GM12878 (cell line): ENCODE data around the gene LANCL1. TPM values are rescaled to one million over a fixed set of nuclear protein-coding genes. Genes with fewer than 3 reads are reported as not detected.

Experiments used
- ATAC-seq: fragments of 200-7000 bp; cut with Tn5 transposase; 3 replicates; pipeline ENCODE4 v1.9.1; 2020; ENCODE audit warnings: mild to moderate bottlenecking, moderate library complexity
- BruUV-seq: library from RNA; stranded (reverse); fragments of 400-500 nt; replicated peaks from 2 replicates; lab custom pipeline; 2021; lab: Mats Ljungman, UMichigan
- CTCF ChIA-PET: fragments of 300-600 bp; sonication (Branson Sonifier 250); formaldehyde crosslinking; extraction: SDS; loops from one replicate; lab custom pipeline; 2021; ENCODE audit warnings: inconsistent platforms; lab: Yijun Ruan, JAX
- POLR2A ChIA-PET: fragments of 350-600 bp; formaldehyde crosslinking; extraction: SDS; loops from one replicate; lab custom pipeline; 2021; ENCODE audit warnings: inconsistent platforms; lab: Charles Lee
- RAD21 ChIA-PET: fragments of 300-600 bp; sonication (Branson Sonifier 250); formaldehyde crosslinking; loops from one replicate; lab custom pipeline; 2023; ENCODE audit warnings: antibody characterized with exemption; ENCODE audit not compliant: unreplicated experiment; lab: Charles Lee
- SMC1A ChIA-PET: fragments of 300-600 bp; sonication (Branson Sonifier 250); formaldehyde crosslinking; loops from one replicate; lab custom pipeline; 2023; ENCODE audit not compliant: unreplicated experiment, uncharacterized antibody; lab: Charles Lee
- DNase-seq: peaks from one replicate; pipeline ENCODE4 v3.0.0-alpha.2; 2011; ENCODE audit warnings: low read depth, low spot score
- FAIRE-seq: peaks from 3 replicates; lab custom pipeline; 2011; peaks lifted over from hg19 to GRCh38; lab: Jason Lieb, UNC
- H2AFZ ChIP-seq: 2 replicates; pipeline ENCODE4 v1.6.0; 2011; ENCODE audit warnings: low read depth, low read length, control low read depth; ENCODE audit not compliant: control insufficient read depth
- H3K27ac ChIP-seq: 2 replicates; pipeline ENCODE4 v1.5.1; 2011; ENCODE audit warnings: control low read depth; ENCODE audit not compliant: control insufficient read depth, insufficient read depth
- H3K27me3 ChIP-seq, 2 experiments: replicated peaks in 1 of 2; 2 replicates each; pipeline versions ENCODE4 v1.6.0 to v1.6.1; 2011; ENCODE audit warnings: low read length in 1 of 2; ENCODE audit not compliant: control insufficient read depth in 2 of 2, insufficient read depth in 2 of 2
- H3K36me3 ChIP-seq, 2 experiments: 2 replicates each; pipeline ENCODE4 v1.5.1; 2011; ENCODE audit warnings: low read length in 1 of 2; ENCODE audit not compliant: control insufficient read depth in 2 of 2, insufficient read depth in 2 of 2
- H3K4me1 ChIP-seq: 2 replicates; pipeline ENCODE4 v1.6.1; 2011; ENCODE audit warnings: mild to moderate bottlenecking, low read length, moderate library complexity, mixed read lengths; ENCODE audit not compliant: control insufficient read depth, insufficient read depth
- H3K4me2 ChIP-seq: 2 replicates; pipeline ENCODE4 v1.6.0; 2011; ENCODE audit warnings: control low read depth; ENCODE audit not compliant: control insufficient read depth, insufficient read depth
- H3K4me3 ChIP-seq: fragments of 200-600 bp; sonication (generic); 2 replicates; pipeline ENCODE4 v1.5.1; 2016
- H3K79me2 ChIP-seq: 2 replicates; pipeline ENCODE4 v1.6.0; 2011; ENCODE audit warnings: low read length; ENCODE audit not compliant: control insufficient read depth, insufficient read depth
- H3K9ac ChIP-seq: 2 replicates; pipeline ENCODE4 v1.8.0; 2011; ENCODE audit warnings: low read length, control low read depth, mixed read lengths; ENCODE audit not compliant: control insufficient read depth, insufficient read depth
- H3K9me3 ChIP-seq: replicated peaks from 3 replicates; pipeline ENCODE4 v1.5.1; 2011; ENCODE audit warnings: mild to moderate bottlenecking, low read length; ENCODE audit not compliant: control insufficient read depth, insufficient read depth
- H4K20me1 ChIP-seq: 2 replicates; pipeline ENCODE4 v1.6.0; 2011; ENCODE audit not compliant: control insufficient read depth, insufficient read depth
- BCL3 ChIP-seq: IDR thresholded peaks from 2 replicates; pipeline ENCODE4 v1.6.1; 2011; ENCODE audit warnings: borderline replicate concordance, low read depth, mild to moderate bottlenecking, moderate library complexity, low read length; ENCODE audit not compliant: insufficient read depth, poor library complexity, severe bottlenecking
- CHD4 ChIP-seq: fragments of 200-600 bp; sonication (generic); IDR thresholded peaks from 2 replicates; pipeline ENCODE4 v1.6.1; 2016; ENCODE audit warnings: mild to moderate bottlenecking
- CREB1 ChIP-seq: IDR thresholded peaks from 2 replicates; pipeline ENCODE4 v1.6.1; 2012; ENCODE audit warnings: low read depth, mild to moderate bottlenecking, inconsistent platforms
- CTCF ChIP-seq, 3 experiments: IDR thresholded peaks in 2 of 3; conservative IDR thresholded peaks in 1 of 3; 2 replicates each; pipeline ENCODE4 v1.5.1; 2011; ENCODE audit warnings: low read depth in 3 of 3, low read length in 3 of 3, mild to moderate bottlenecking in 3 of 3, control low read depth in 2 of 3, moderate library complexity in 2 of 3, inconsistent platforms in 1 of 3, mixed read lengths in 1 of 3; ENCODE audit not compliant: control insufficient read depth in 2 of 3, insufficient read depth in 1 of 3; ENCODE audit errors: extremely low read depth in 1 of 3
- ESRRA ChIP-seq: IDR thresholded peaks from 2 replicates; pipeline ENCODE4 v1.6.1; 2012; ENCODE audit warnings: mild to moderate bottlenecking, low read length, improper control_type of control experiment
- ETV6 ChIP-seq, 2 experiments: fragments of 450-650 bp in 1 of 2; IDR thresholded peaks in 1 of 2; conservative IDR thresholded peaks in 1 of 2; 2 replicates each; pipeline ENCODE4 v1.6.1; 2014; ENCODE audit warnings: antibody characterized with exemption in 1 of 2, borderline replicate concordance in 1 of 2, low read depth in 1 of 2, mild to moderate bottlenecking in 1 of 2, moderate library complexity in 1 of 2
- IRF3 ChIP-seq: fragments of 450-650 bp; IDR thresholded peaks from 2 replicates; pipeline ENCODE4 v1.6.1; 2014; ENCODE audit warnings: mild to moderate bottlenecking
- LARP7 ChIP-seq: fragments of 450-650 bp; IDR thresholded peaks from 2 replicates; pipeline ENCODE4 v1.6.1; 2017; ENCODE audit warnings: mild to moderate bottlenecking
- MTA3 ChIP-seq: IDR thresholded peaks from 2 replicates; pipeline ENCODE4 v1.6.1; 2012; ENCODE audit warnings: low read length, inconsistent platforms, borderline replicate concordance
- NFIC ChIP-seq: IDR thresholded peaks from 2 replicates; pipeline ENCODE4 v1.6.1; 2012; ENCODE audit warnings: low read depth, mild to moderate bottlenecking, inconsistent platforms, low read length, moderate library complexity
- PAX8 ChIP-seq: fragments of 450-650 bp; IDR thresholded peaks from 2 replicates; pipeline ENCODE4 v1.6.1; 2017; ENCODE audit warnings: mild to moderate bottlenecking, moderate library complexity
- SUPT20H ChIP-seq: IDR thresholded peaks from 2 replicates; pipeline ENCODE4 v1.6.1; 2011; ENCODE audit warnings: low read depth, mild to moderate bottlenecking, low read length, moderate library complexity, borderline replicate concordance; ENCODE audit not compliant: control insufficient read depth
- TBL1XR1 ChIP-seq: IDR thresholded peaks from 2 replicates; pipeline ENCODE4 v1.6.1; 2012; ENCODE audit warnings: low read depth, low read length, improper control_type of control experiment
- USF2 ChIP-seq: IDR thresholded peaks from 2 replicates; pipeline ENCODE4 v1.6.1; 2011; ENCODE audit warnings: low read depth, low read length, improper control_type of control experiment, borderline replicate concordance
- WGBS: methylation state at CpG from one replicate; pipeline ENCODE4 v1.1.6; 2016; ENCODE audit warnings: low lambda C conversion rate; ENCODE audit not compliant: insufficient replicate concordance, insufficient coverage; ENCODE audit errors: missing lambda C conversion rate; 5-methylcytosine and 5-hydroxymethylcytosine counted together
- in situ Hi-C: fragments of 300-500 bp; cut with MboI; formaldehyde crosslinking; loops from 9 replicates; pipeline ENCODE4 v1.14.3; 2018; ENCODE audit warnings: mixed read lengths
- intact Hi-C: fragments of 100-400 bp; cut with micrococcal nuclease; formaldehyde crosslinking; loops from one replicate; pipeline ENCODE4 v1.14.2; 2022; ENCODE audit not compliant: unreplicated experiment
- polyA plus RNA-seq, 11 experiments: library from polyadenylated mRNA; depleted of rRNA in 4 of 11; unstranded in 6 of 11; stranded (reverse) in 5 of 11; fragments of >200 nt; fragmentation: Nextera tagmentation in 4 of 11; fragmentation: Illumina TruSeq in 1 of 11; extraction: Ambion mirVana in 4 of 11; extraction: Trizol in 1 of 11; gene quantifications; 1 replicate in 1 of 11; 2 replicates in 10 of 11; pipeline versions ENCODE4 v1.2.1 to v1.2.3, GENCODE V29; 2011 to 2016; ENCODE audit warnings: inconsistent platforms in 2 of 11, missing spikeins in 2 of 11, low read depth in 1 of 11
- total RNA-seq, 4 experiments: library from RNA; depleted of rRNA in 3 of 4; stranded (reverse); fragments of >200 nt in 3 of 4; fragmentation: Illumina TruSeq in 1 of 4; extraction: Trizol in 1 of 4; gene quantifications; 2 replicates each; pipeline versions ENCODE4 v1.2.1 to v1.2.3, GENCODE V29; 2013 to 2021

LANCL1 gene
- total and polyA plus RNA-seq, 10 of the 15 experiments (the other 5 are each of a cell fraction or from before 2014, with no cell fraction given) = 13.6 to 79.1 (median 26.9) TPM

- H3K27me3 ChIP-seq = no peaks in the 10 kb centered on the region
- no peaks in the 10 kb centered on the region for H3K9me3 ChIP-seq
- FAIRE-seq (no peak), DNase-seq (no peak), ATAC-seq (no peak)
- H3K79me2 ChIP-seq = no peaks in the 10 kb centered on the region
- ChIA-PET SMC1A (no interaction called here), RAD21 (no interaction called here), POLR2A (no interaction called here), CTCF (no interaction called here)
- H3K9ac ChIP-seq = no peak overlapping the region
- no peak overlapping the region for H3K4me2 ChIP-seq
- BruUV-seq = no TSS peak
- no peak overlapping the region for H2AFZ ChIP-seq
- intact Hi-C loops = no loop called here
- H3K36me3 ChIP-seq = peaks cover 2 to 7% of the 10 kb centered on the region in 2 experiments; a peak in 3 of 4 replicates
- no peak overlapping the region for H3K4me3 ChIP-seq
- 94% methylated on average over 1 of the region's 1 CpG for WGBS
- TF ChIP-seq CTCF (IDR thresholded peaks at IDR 0.05 in 2 of 3, conservative IDR thresholded peaks at IDR 0.05 in 1 of 3; ENCODE audit: control insufficient read depth in 2 of 3, extremely low read depth in 1 of 3, insufficient read depth in 1 of 3, low read depth in 3 of 3, low read length in 3 of 3) (no peak), TBL1XR1 (no peak), ETV6 (conservative IDR thresholded peaks at IDR 0.05 in 1 of 2, IDR thresholded peaks at IDR 0.05 in 1 of 2; ENCODE audit: borderline replicate concordance in 1 of 2, low read depth in 1 of 2) (no peak), MTA3 (no peak), SUPT20H (no peak), ESRRA (no peak), USF2 (no peak), CREB1 (no peak), CHD4 (no peak), BCL3 (no peak), PAX8 (no peak), IRF3 (no peak), NFIC (no peak), LARP7 (no peak)
- H3K4me1 ChIP-seq = no peaks in the 10 kb centered on the region
- in situ Hi-C loops = no loop called here
- H3K27ac ChIP-seq = no peak overlapping the region
- H4K20me1 ChIP-seq = no peaks in the 10 kb centered on the region
Measured at GRCh38 chr2:210435439-210435838, 41.1 kb downstream of the LANCL1 start.
